GM19397 (cell line): ENCODE data around the gene TSSK1B.
"Not testable (repeated sequence)": the region's sequence is repeated elsewhere in the genome, so short reads cannot be mapped to it uniquely, and the experiment has no call there.

Experiments used
- ATAC-seq: cut with Tn5 transposase; IDR thresholded peaks from one replicate; pipeline ENCODE4 v1.9.1; 2021; ENCODE audit warnings: mild to moderate bottlenecking, moderate library complexity; ENCODE audit not compliant: unreplicated experiment

TSSK1B gene

GRCh38 chr5:113404269-113404668 is 30.5 kb downstream of the TSSK1B start:
- ATAC-seq: no peak

GRCh38 chr5:113397986-113398385 is 36.8 kb downstream of the TSSK1B start:
- ATAC-seq: not testable (repeated sequence)

GRCh38 chr5:113397046-113397445 is 37.7 kb downstream of the TSSK1B start:
- ATAC-seq: no peak

- no peak for ATAC-seq
Observed at GRCh38 chr5:113394658-113395057, 40.1 kb downstream of the TSSK1B start.

- ATAC-seq: no peak
Observed at GRCh38 chr5:113390224-113390623, 44.6 kb downstream of the TSSK1B start.

GRCh38 chr5:113389116-113389515 is 45.7 kb downstream of the TSSK1B start:
- no peak for ATAC-seq

GRCh38 chr5:113387844-113388243 is 46.9 kb downstream of the TSSK1B start:
- no peak for ATAC-seq

GRCh38 chr5:113384782-113385285 is 50.0 kb downstream of the TSSK1B start:
- ATAC-seq: no peak

- ATAC-seq: no peak
Observed at GRCh38 chr5:113382731-113383130, 52.1 kb downstream of the TSSK1B start.
